H54 (cell line): ENCODE measurements around the gene FLNB.
A peak's percentile ranks its signal among the peaks of the same experiment; 100 is the strongest.

Experiments
- DNase-seq: peaks from one replicate; pipeline ENCODE4 v3.0.0; 2011; ENCODE audit warnings: low spot score, mixed read lengths; ENCODE audit not compliant: insufficient read length
- FAIRE-seq: peaks from 3 replicates; lab custom pipeline; 2011; peaks lifted over from hg19 to GRCh38; lab: Jason Lieb, UNC
- POLR2A ChIP-seq: IDR thresholded peaks from 2 replicates; pipeline ENCODE4 v1.6.1; 2011; ENCODE audit warnings: low read depth, mild to moderate bottlenecking, low read length

Gene FLNB

GRCh38 chr3:58176185-58176530 is 167.9 kb downstream of the FLNB start:
- no peak for TF ChIP-seq POLR2A
- no peak for FAIRE-seq
- no peak for DNase-seq

- no peak for TF ChIP-seq POLR2A
- DNase-seq: no peak
- no peak for FAIRE-seq
Observed at GRCh38 chr3:58176827-58177489, 168.7 kb downstream of the FLNB start.

GRCh38 chr3:58177747-58178527 is 169.7 kb downstream of the FLNB start:
- TF ChIP-seq POLR2A: no peak
- FAIRE-seq (no peak), DNase-seq (peak; percentile 73)

GRCh38 chr3:58178528-58179234 is 170.5 kb downstream of the FLNB start:
- DNase-seq: no peak
- TF ChIP-seq POLR2A: no peak
- no peak for FAIRE-seq

GRCh38 chr3:58179235-58180098 is 171.2 kb downstream of the FLNB start:
- no peak for TF ChIP-seq POLR2A
- no peak for FAIRE-seq
- DNase-seq: no peak

GRCh38 chr3:58180099-58180880 is 172.1 kb downstream of the FLNB start:
- FAIRE-seq (no peak), DNase-seq (no peak)
- no peak for TF ChIP-seq POLR2A

- DNase-seq: no peak
- TF ChIP-seq POLR2A: no peak
- no peak for FAIRE-seq
Observed at GRCh38 chr3:58180940-58181587, 172.8 kb downstream of the FLNB start.

- no peak for TF ChIP-seq POLR2A
- FAIRE-seq (no peak), DNase-seq (no peak)
Observed at GRCh38 chr3:58183221-58183620, 175.0 kb downstream of the FLNB start.

GRCh38 chr3:58183891-58184290 is 175.7 kb downstream of the FLNB start:
- TF ChIP-seq POLR2A: no peak
- no peak for FAIRE-seq
- DNase-seq: no peak

- FAIRE-seq: no peak
- no peak for DNase-seq
- TF ChIP-seq POLR2A: no peak
Observed at GRCh38 chr3:58184309-58184981, 176.2 kb downstream of the FLNB start.

- no peak for DNase-seq
- no peak for FAIRE-seq
- TF ChIP-seq POLR2A: no peak
Observed at GRCh38 chr3:58184982-58185360, 176.7 kb downstream of the FLNB start.

- FAIRE-seq (no peak), DNase-seq (no peak)
- TF ChIP-seq POLR2A: no peak
Observed at GRCh38 chr3:58188173-58188564, 179.9 kb downstream of the FLNB start.
